Vagina (tissue), 2 donors: Measurements from ENCODE around the gene SPOP. TPM values are rescaled to one million over a fixed set of nuclear protein-coding genes. Genes with fewer than 3 reads are reported as not detected.

Experiments used
- DNase-seq, 2 donors: peaks; one replicate each; pipeline ENCODE4 v3.0.0-alpha.2; 2017; ENCODE audit errors: extremely low spot score in 2 of 2
- H3K27ac ChIP-seq: fragments of 200-600 bp; sonication (generic); one replicate; pipeline ENCODE4 v1.5.1; 2019
- H3K27me3 ChIP-seq: fragments of 200-600 bp; sonication (generic); one replicate; pipeline ENCODE4 v1.5.1; 2019
- H3K36me3 ChIP-seq, 2 donors: fragments of 200-600 bp; sonication (generic); one replicate each; pipeline ENCODE4 v1.5.1; 2017 to 2019
- H3K4me1 ChIP-seq: fragments of 200-600 bp; sonication (generic); one replicate; pipeline ENCODE4 v1.5.1; 2019
- H3K4me3 ChIP-seq, 2 donors: fragments of 200-600 bp; sonication (generic); 1 replicate in 1 of 2; 2 replicates in 1 of 2; pipeline ENCODE4 v1.5.1; 2016 to 2019
- H3K9me3 ChIP-seq: fragments of 200-600 bp; sonication (generic); one replicate; pipeline ENCODE4 v1.5.1; 2019
- POLR2A ChIP-seq, 2 donors: fragments of 450-650 bp; IDR thresholded peaks; one replicate each; pipeline ENCODE4 v1.6.1; 2017; ENCODE audit warnings: antibody characterized with exemption in 2 of 2, mild to moderate bottlenecking in 2 of 2, moderate library complexity in 2 of 2
- POLR2AphosphoS5 ChIP-seq, 2 donors: sonication (generic); formaldehyde crosslinking; IDR thresholded peaks; one replicate each; pipeline ENCODE4 v1.9.0; 2017; ENCODE audit warnings: antibody characterized with exemption in 2 of 2, mild to moderate bottlenecking in 2 of 2, low read depth in 1 of 2; ENCODE audit not compliant: insufficient read depth in 1 of 2
- intact Hi-C: fragments of 100-400 bp; cut with DNase I; formaldehyde crosslinking; loops from one replicate; pipeline ENCODE4 v1.15.1; 2023
- total RNA-seq: library from RNA; depleted of rRNA; stranded (reverse); fragments of >200 nt; gene quantifications from one replicate; pipeline ENCODE4 v1.2.3, GENCODE V29; 2016
- TF ChIP-seq, protein P1 (sequence below), 3 experiments: fragments of 450-650 bp in 2 of 3; fragments of 200-600 bp in 1 of 3; sonication (generic) in 1 of 3; IDR thresholded peaks; one replicate each; pipeline ENCODE4 v1.5.1; 2017 to 2019; ENCODE audit warnings: antibody characterized with exemption in 3 of 3, mild to moderate bottlenecking in 2 of 3, moderate library complexity in 2 of 3

Gene SPOP
- total RNA-seq, 1 donor from 2014 or later: 87.2 TPM

- H3K27me3 ChIP-seq: no peaks in the 10 kb centered on the region
- TF ChIP-seq POLR2A (IDR thresholded peaks at IDR 0.05) (no peak), POLR2AphosphoS5 (IDR thresholded peaks at IDR 0.05; ENCODE audit: insufficient read depth in 1 of 2, low read depth in 1 of 2) (no peak)
- TF ChIP-seq, protein P1, sequence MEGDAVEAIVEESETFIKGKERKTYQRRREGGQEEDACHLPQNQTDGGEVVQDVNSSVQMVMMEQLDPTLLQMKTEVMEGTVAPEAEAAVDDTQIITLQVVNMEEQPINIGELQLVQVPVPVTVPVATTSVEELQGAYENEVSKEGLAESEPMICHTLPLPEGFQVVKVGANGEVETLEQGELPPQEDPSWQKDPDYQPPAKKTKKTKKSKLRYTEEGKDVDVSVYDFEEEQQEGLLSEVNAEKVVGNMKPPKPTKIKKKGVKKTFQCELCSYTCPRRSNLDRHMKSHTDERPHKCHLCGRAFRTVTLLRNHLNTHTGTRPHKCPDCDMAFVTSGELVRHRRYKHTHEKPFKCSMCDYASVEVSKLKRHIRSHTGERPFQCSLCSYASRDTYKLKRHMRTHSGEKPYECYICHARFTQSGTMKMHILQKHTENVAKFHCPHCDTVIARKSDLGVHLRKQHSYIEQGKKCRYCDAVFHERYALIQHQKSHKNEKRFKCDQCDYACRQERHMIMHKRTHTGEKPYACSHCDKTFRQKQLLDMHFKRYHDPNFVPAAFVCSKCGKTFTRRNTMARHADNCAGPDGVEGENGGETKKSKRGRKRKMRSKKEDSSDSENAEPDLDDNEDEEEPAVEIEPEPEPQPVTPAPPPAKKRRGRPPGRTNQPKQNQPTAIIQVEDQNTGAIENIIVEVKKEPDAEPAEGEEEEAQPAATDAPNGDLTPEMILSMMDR (IDR thresholded peaks at IDR 0.05): no peak
- peaks cover 38% of the 10 kb centered on the region for H3K4me1 ChIP-seq
- no peak overlapping the region for H3K4me3 ChIP-seq
- H3K9me3 ChIP-seq: no peaks in the 10 kb centered on the region
- H3K27ac ChIP-seq: no peak overlapping the region
- no peak for DNase-seq
- intact Hi-C loops: no loop called here
- peaks cover 0 to 42% of the 10 kb centered on the region in 2 donors for H3K36me3 ChIP-seq
Observed at GRCh38 chr17:49618028-49618611, 59.8 kb downstream of the SPOP start.

GRCh38 chr17:49616601-49617131 is 61.2 kb downstream of the SPOP start:
- intact Hi-C loops: no loop called here
- Histone ChIP-seq H3K27me3 (no peaks in the 10 kb centered on the region), H3K9me3 (no peaks in the 10 kb centered on the region), H3K27ac (peak overlapping the region; percentile 53), H3K4me1 (peaks cover 46% of the 10 kb centered on the region), H3K4me3 (no peak overlapping the region), H3K36me3 (peaks cover 0 to 34% of the 10 kb centered on the region in 2 donors)
- TF ChIP-seq, protein P1 (IDR thresholded peaks at IDR 0.05): no peak
- TF ChIP-seq POLR2A (IDR thresholded peaks at IDR 0.05): no peak
- TF ChIP-seq POLR2AphosphoS5 (IDR thresholded peaks at IDR 0.05; ENCODE audit: insufficient read depth in 1 of 2, low read depth in 1 of 2): no peak
- peak in 1 of 2 donors; percentile 89 for DNase-seq

- Histone ChIP-seq H3K27ac (peak overlapping the region; percentile 53), H3K4me1 (peaks cover 52% of the 10 kb centered on the region), H3K4me3 (no peak overlapping the region), H3K9me3 (no peaks in the 10 kb centered on the region), H3K27me3 (no peaks in the 10 kb centered on the region), H3K36me3 (peaks cover 0 to 28% of the 10 kb centered on the region in 2 donors)
- intact Hi-C loops: no loop called here
- TF ChIP-seq, protein P1 (IDR thresholded peaks at IDR 0.05): no peak
- TF ChIP-seq POLR2A (IDR thresholded peaks at IDR 0.05) (no peak), POLR2AphosphoS5 (IDR thresholded peaks at IDR 0.05; ENCODE audit: insufficient read depth in 1 of 2, low read depth in 1 of 2) (no peak)
- no peak for DNase-seq
Observed at GRCh38 chr17:49616086-49616485, 61.8 kb downstream of the SPOP start.

- no peaks in the 10 kb centered on the region for H3K27me3 ChIP-seq
- no peaks in the 10 kb centered on the region for H3K9me3 ChIP-seq
- no peak overlapping the region for H3K4me3 ChIP-seq
- no peak overlapping the region for H3K27ac ChIP-seq
- DNase-seq: no peak
- H3K36me3 ChIP-seq: peaks cover 0 to 27% of the 10 kb centered on the region in 2 donors
- H3K4me1 ChIP-seq: peaks cover 58% of the 10 kb centered on the region
- intact Hi-C loops: no loop called here
- TF ChIP-seq POLR2AphosphoS5 (IDR thresholded peaks at IDR 0.05; ENCODE audit: insufficient read depth in 1 of 2, low read depth in 1 of 2): no peak
- no peak for TF ChIP-seq POLR2A (IDR thresholded peaks at IDR 0.05)
- TF ChIP-seq, protein P1 (IDR thresholded peaks at IDR 0.05): no peak
Observed at GRCh38 chr17:49613182-49613800, 64.6 kb downstream of the SPOP start.

GRCh38 chr17:49612726-49613125 is 65.2 kb downstream of the SPOP start:
- DNase-seq: no peak
- H3K27me3 ChIP-seq: no peaks in the 10 kb centered on the region
- TF ChIP-seq, protein P1 (IDR thresholded peaks at IDR 0.05): no peak
- TF ChIP-seq POLR2AphosphoS5 (IDR thresholded peaks at IDR 0.05; ENCODE audit: insufficient read depth in 1 of 2, low read depth in 1 of 2): no peak
- TF ChIP-seq POLR2A (IDR thresholded peaks at IDR 0.05): no peak
- H3K4me3 ChIP-seq: no peak overlapping the region
- H3K9me3 ChIP-seq: no peaks in the 10 kb centered on the region
- peaks cover 53% of the 10 kb centered on the region for H3K4me1 ChIP-seq
- H3K36me3 ChIP-seq: peaks cover 0 to 27% of the 10 kb centered on the region in 2 donors
- intact Hi-C loops: no loop called here
- H3K27ac ChIP-seq: no peak overlapping the region
